Heart left ventricle (tissue), 16 donors: ENCODE measurements around the gene LGALS9. TPM values are rescaled to one million over a fixed set of nuclear protein-coding genes. Genes with fewer than 3 reads are reported as not detected.
A peak's percentile ranks its signal among the peaks of the same experiment; 100 is the strongest.
"Not testable (repeated sequence)": the region's sequence is repeated elsewhere in the genome, so short reads cannot be mapped to it uniquely, and the experiment has no call there.

Experiments used
- ATAC-seq, 4 donors: fragments of 200-7000 bp; cut with Tn5 transposase; one replicate each; pipeline ENCODE4 v1.9.1; 2020 to 2022; ENCODE audit warnings: moderate library complexity in 4 of 4, mild to moderate bottlenecking in 3 of 4, moderate number of reproducible peaks in 1 of 4
- DNase-seq, 5 donors: peaks; one replicate each; pipeline ENCODE4 v3.0.0-alpha.2; 2020
- H3K27ac ChIP-seq, 12 donors: fragments of 200-600 bp; sonication (generic) in 4 of 12; one replicate each; pipeline versions ENCODE4 v1.5.0 to v1.8.0; 2016 to 2022; ENCODE audit warnings: mild to moderate bottlenecking in 2 of 12
- H3K27me3 ChIP-seq, 9 donors: fragments of 200-600 bp; sonication (generic) in 2 of 9; one replicate each; pipeline versions ENCODE4 v1.5.1 to v1.8.0; 2016 to 2022; ENCODE audit warnings: mild to moderate bottlenecking in 3 of 9
- H3K36me3 ChIP-seq, 9 donors: fragments of 200-600 bp; sonication (generic) in 2 of 9; one replicate each; pipeline versions ENCODE4 v1.5.0 to v1.8.0; 2018 to 2022; ENCODE audit warnings: mild to moderate bottlenecking in 2 of 9
- H3K4me1 ChIP-seq, 12 donors: fragments of 200-600 bp; sonication (generic) in 4 of 12; one replicate each; pipeline versions ENCODE4 v1.5.0 to v1.8.0; 2016 to 2022; ENCODE audit warnings: mild to moderate bottlenecking in 3 of 12
- H3K4me3 ChIP-seq, 12 donors: fragments of 200-600 bp; sonication (generic) in 4 of 12; one replicate each; pipeline versions ENCODE4 v1.5.0 to v1.8.0; 2017 to 2022; ENCODE audit warnings: mild to moderate bottlenecking in 9 of 12, moderate library complexity in 4 of 12
- H3K9me3 ChIP-seq, 12 donors: fragments of 200-600 bp; sonication (generic) in 4 of 12; one replicate each; pipeline versions ENCODE4 v1.5.0 to v1.8.0; 2016 to 2022; ENCODE audit warnings: mild to moderate bottlenecking in 1 of 12
- CTCF ChIP-seq, 12 donors: fragments of 200-600 bp; sonication (generic) in 4 of 12; IDR thresholded peaks; one replicate each; pipeline versions ENCODE4 v1.5.0 to v1.8.0; 2018 to 2022; ENCODE audit warnings: antibody characterized with exemption in 12 of 12, mild to moderate bottlenecking in 5 of 12
- POLR2A ChIP-seq, 2 donors: fragments of 450-650 bp; IDR thresholded peaks; one replicate each; pipeline ENCODE4 v1.6.1; 2017; ENCODE audit warnings: antibody characterized with exemption in 2 of 2, mild to moderate bottlenecking in 2 of 2, moderate library complexity in 2 of 2
- WGBS, 4 donors: extraction: QIAGEN DNeasy Blood & Tissue Kit in 2 of 4; methylation state at CpG; one replicate each; pipeline versions ENCODE4 v1.1.5 to v1.1.7; 2013 to 2018; 5-methylcytosine and 5-hydroxymethylcytosine counted together
- intact Hi-C, 10 donors: fragments of 100-400 bp; cut with DNase I; formaldehyde crosslinking; loops; one replicate each; pipeline versions ENCODE4 v1.11.1 to v1.14.2; 2022
- polyA plus RNA-seq, 2 donors: library from polyadenylated mRNA; stranded (reverse); fragments of 200-250 nt; gene quantifications; one replicate each; pipeline ENCODE4 v1.2.3, GENCODE V29; 2013
- total RNA-seq, 9 donors: library from RNA; depleted of rRNA in 2 of 9; stranded (reverse); fragments of >200 nt in 2 of 9; fragmentation: NEBNext Ultra II Directional in 3 of 9; extraction: Animal tissue kit (Norgen Biotek cat#: 25700) in 3 of 9; gene quantifications; one replicate each; pipeline versions ENCODE4 v1.1.0 to v1.2.4, GENCODE V29; 2016 to 2023
- donor health status: ischemic (EF 13 %, LVEDD 7.1; RV severe dilation, severe dysfunction).
- donor health status: healthy with polysubstance abuse.
- donor health status: DM: no; HTN: yes; CAD: no.
- donor health status: DM: no; HTN: no; CAD: no.
- donor health status: ischemic (EF 25% LVEDD 6.9; RV normal size, moderate dysfunction).
- donor health status: ischemic (EF 25% LVEDD 5.7; RV mildly dilated, moderate dysfunction).
- donor health status: healthy.
- donor health status: DM: yes; HTN: yes; CAD: no.
- donor health status: ischemic (EF 35%, LVEDD 5.7; RV mildly dilated, moderate dysfunction).
- donor health status: nonischemic (EF 11% LVEDD 7.7; RV severe dilation, severe dysfunction).
- donor health status: DM: yes; HTN: yes; CAD: no.
- donor health status: PGD.
- donor health status: ischemic (EF 29% LVEDD 5.4; RV normal size, mild dysfunction).
- donor health status: nonischemic (EF 23%, LVEDD 6.1; RV moderate dilation, normal function).

The LGALS9 gene
- total and polyA plus RNA-seq, 11 donors = 7.9 to 173 (median 22.1) TPM

- H3K4me3 ChIP-seq = no peak overlapping the region
- TF ChIP-seq CTCF (IDR thresholded peaks at IDR 0.05) (no peak), POLR2A (IDR thresholded peaks at IDR 0.05) (no peak)
- H3K27me3 ChIP-seq = no peaks in the 10 kb centered on the region
- H3K4me1 ChIP-seq = peaks cover 5 to 56% (median 25%) of the 10 kb centered on the region in 12 donors
- DNase-seq = no peak
- H3K9me3 ChIP-seq = no peaks in the 10 kb centered on the region
- intact Hi-C loops = no loop called here
- peak overlapping the region in 1 of 12 donors; percentile 87 for H3K27ac ChIP-seq
- ATAC-seq = no peak
- H3K36me3 ChIP-seq = peaks cover 0 to 13% (median 3%) of the 10 kb centered on the region in 9 donors
- 89 to 93% (median 91%) methylated on average over 2 of the region's 2 CpGs for WGBS, 4 donors
Observed at GRCh38 chr17:27634776-27635175, 3.8 kb downstream of the LGALS9 start.

GRCh38 chr17:27635275-27635823 is 4.4 kb downstream of the LGALS9 start:
- no peaks in the 10 kb centered on the region for H3K27me3 ChIP-seq
- peak overlapping the region in 1 of 12 donors; percentile 87 for H3K27ac ChIP-seq
- 73 to 79% (median 77%) methylated on average over 6 of the region's 6 CpGs for WGBS, 4 donors
- H3K4me1 ChIP-seq = peaks cover 5 to 56% (median 25%) of the 10 kb centered on the region in 12 donors
- intact Hi-C loops = no loop called here
- TF ChIP-seq POLR2A (IDR thresholded peaks at IDR 0.05) = no peak
- TF ChIP-seq CTCF (IDR thresholded peaks at IDR 0.05) = no peak
- DNase-seq = peak in 1 of 5 donors; percentile 34
- peaks cover 0 to 19% (median 9%) of the 10 kb centered on the region in 9 donors for H3K36me3 ChIP-seq
- H3K9me3 ChIP-seq = no peaks in the 10 kb centered on the region
- no peak for ATAC-seq
- no peak overlapping the region for H3K4me3 ChIP-seq

- H3K9me3 ChIP-seq, intact Hi-C loops, ATAC-seq, H3K27me3 ChIP-seq, H3K4me3 ChIP-seq, DNase-seq: not testable (repeated sequence)
- Histone ChIP-seq H3K27ac (peak overlapping the region in 1 of 12 donors; percentile 44), H3K4me1 (peaks cover 5 to 50% (median 25%) of the 10 kb centered on the region in 12 donors), H3K36me3 (peaks cover 0 to 26% (median 16%) of the 10 kb centered on the region in 9 donors)
- 70 to 82% (median 72%) methylated on average over 3 of the region's 3 CpGs for WGBS, 4 donors
Observed at GRCh38 chr17:27636005-27636520, 5.1 kb downstream of the LGALS9 start.

GRCh38 chr17:27637818-27638217 is 6.8 kb downstream of the LGALS9 start:
- Histone ChIP-seq H3K36me3 (peaks cover 0 to 36% (median 20%) of the 10 kb centered on the region in 9 donors), H3K4me1 (peaks cover 2 to 37% (median 15%) of the 10 kb centered on the region in 12 donors)
- DNase-seq, ATAC-seq, H3K4me3 ChIP-seq, H3K27me3 ChIP-seq, H3K27ac ChIP-seq, H3K9me3 ChIP-seq, intact Hi-C loops: not testable (repeated sequence)
- 91 to 96% (median 93%) methylated on average over 5 to 7 of the region's 7 CpGs for WGBS, 4 donors

- H3K9me3 ChIP-seq, H3K27me3 ChIP-seq, H3K4me3 ChIP-seq, H3K27ac ChIP-seq, DNase-seq, intact Hi-C loops: not testable (repeated sequence)
- Histone ChIP-seq H3K36me3 (peaks cover 0 to 36% (median 20%) of the 10 kb centered on the region in 9 donors), H3K4me1 (peaks cover under 1 to 31% (median 10%) of the 10 kb centered on the region in 12 donors)
- ATAC-seq = peak in 1 of 4 donors; percentile 21
- WGBS, 4 donors = 89 to 98% (median 94%) methylated on average over 1 to 2 of the region's 5 CpGs
Observed at GRCh38 chr17:27638415-27638914, 7.5 kb downstream of the LGALS9 start.
